Measurements from ENCODE around the gene FCRLB.
"Not testable (repeated sequence)": the region's sequence is repeated elsewhere in the genome, so short reads cannot be mapped to it uniquely, and the experiment has no call there.

FCRLB gene

GRCh38 chr1:161720956-161721737 lies at the start of gene FCRLB:
Gene FCRLB (plus strand): TSS chr1:161721544. CDS start chr1:161722673, 1,129 bp downstream.
- in situ Hi-C loops (cut with MboI; ENCODE audit: low sequenced_read_pairs): no loop called here

GRCh38 chr1:161673437-161673836 lies 47.9 kb upstream of the FCRLB start:
- in situ Hi-C loops (cut with MboI; ENCODE audit: low sequenced_read_pairs): not testable (repeated sequence)

GRCh38 chr1:161674447-161674846 lies 46.9 kb upstream of the FCRLB start:
- in situ Hi-C loops (cut with MboI; ENCODE audit: low sequenced_read_pairs): not testable (repeated sequence)

GRCh38 chr1:161674908-161675307 lies 46.4 kb upstream of the FCRLB start:
- in situ Hi-C loops (cut with MboI; ENCODE audit: low sequenced_read_pairs): not testable (repeated sequence)

GRCh38 chr1:161676441-161676840 lies 44.9 kb upstream of the FCRLB start:
- in situ Hi-C loops (cut with MboI; ENCODE audit: low sequenced_read_pairs): no loop called here

- in situ Hi-C loops (cut with MboI; ENCODE audit: low sequenced_read_pairs): no loop called here
Observed at GRCh38 chr1:161676958-161677689, 44.2 kb upstream of the FCRLB start.

GRCh38 chr1:161678500-161678899 lies 42.8 kb upstream of the FCRLB start:
- in situ Hi-C loops (cut with MboI; ENCODE audit: low sequenced_read_pairs): no loop called here

GRCh38 chr1:161681879-161682278 lies 39.5 kb upstream of the FCRLB start:
- in situ Hi-C loops (cut with MboI; ENCODE audit: low sequenced_read_pairs): no loop called here

- in situ Hi-C loops (cut with MboI; ENCODE audit: low sequenced_read_pairs): no loop called here
Observed at GRCh38 chr1:161688946-161689345, 32.4 kb upstream of the FCRLB start.

- in situ Hi-C loops (cut with MboI; ENCODE audit: low sequenced_read_pairs): no loop called here
Observed at GRCh38 chr1:161691846-161692245, 29.5 kb upstream of the FCRLB start.

GRCh38 chr1:161693020-161693712 lies 28.2 kb upstream of the FCRLB start:
- in situ Hi-C loops (cut with MboI; ENCODE audit: low sequenced_read_pairs): not testable (repeated sequence)

- in situ Hi-C loops (cut with MboI; ENCODE audit: low sequenced_read_pairs): not testable (repeated sequence)
Observed at GRCh38 chr1:161698302-161698701, 23.0 kb upstream of the FCRLB start.

GRCh38 chr1:161702250-161702649 lies 19.1 kb upstream of the FCRLB start:
- in situ Hi-C loops (cut with MboI; ENCODE audit: low sequenced_read_pairs): no loop called here

- in situ Hi-C loops (cut with MboI; ENCODE audit: low sequenced_read_pairs): no loop called here
Observed at GRCh38 chr1:161705537-161705936, 15.8 kb upstream of the FCRLB start.

- in situ Hi-C loops (cut with MboI; ENCODE audit: low sequenced_read_pairs): no loop called here
Observed at GRCh38 chr1:161706113-161706481, 15.2 kb upstream of the FCRLB start.

- in situ Hi-C loops (cut with MboI; ENCODE audit: low sequenced_read_pairs): no loop called here
Observed at GRCh38 chr1:161706482-161707347, 14.6 kb upstream of the FCRLB start, which contains the start of gene FCRLA. Gene FCRLA (plus strand): TSS chr1:161707229. CDS start chr1:161707265, 36 bp downstream.

- in situ Hi-C loops (cut with MboI; ENCODE audit: low sequenced_read_pairs): no loop called here
Observed at GRCh38 chr1:161707503-161707902, 13.8 kb upstream of the FCRLB start.

- in situ Hi-C loops (cut with MboI; ENCODE audit: low sequenced_read_pairs): no loop called here
Observed at GRCh38 chr1:161709373-161709772, 12.0 kb upstream of the FCRLB start.

- in situ Hi-C loops (cut with MboI; ENCODE audit: low sequenced_read_pairs): no loop called here
Observed at GRCh38 chr1:161710560-161710959, 10.8 kb upstream of the FCRLB start.

- in situ Hi-C loops (cut with MboI; ENCODE audit: low sequenced_read_pairs): no loop called here
Observed at GRCh38 chr1:161718559-161719324, 2.6 kb upstream of the FCRLB start.

Data from HL-60/S4 treated with retinoic acid at 250 ng/mL for 4 days and 3 days (cell line).